CD14-positive monocyte (primary cell): ENCODE results near the gene CDRT4. TPM values are rescaled to one million over a fixed set of nuclear protein-coding genes. Genes with fewer than 3 reads are reported as not detected.
A peak's percentile ranks its signal among the peaks of the same experiment; 100 is the strongest.

Experiments used
- DNase-seq, 3 donors: peaks; one replicate each; pipeline ENCODE4 v3.0.0-alpha.2; 2011 to 2022
- H2AFZ ChIP-seq: 2 replicates; pipeline ENCODE4 v1.6.0; 2012; ENCODE audit warnings: mild to moderate bottlenecking, low read depth, low read length, inconsistent platforms; ENCODE audit not compliant: insufficient read depth, poor library complexity, severe bottlenecking
- H3K27ac ChIP-seq, 2 donors: 1 replicate in 1 of 2; 2 replicates in 1 of 2; pipeline ENCODE4 v1.5.1; 2012 to 2013; ENCODE audit warnings: low read length in 2 of 2, control low read depth in 1 of 2, inconsistent platforms in 1 of 2, low read depth in 1 of 2, mild to moderate bottlenecking in 1 of 2
- H3K27me3 ChIP-seq, 2 donors: one replicate each; pipeline versions ENCODE4 v1.6.0 to v1.6.1; 2011 to 2013; ENCODE audit warnings: low read length in 2 of 2; ENCODE audit not compliant: control insufficient read depth in 2 of 2, insufficient read depth in 2 of 2
- H3K36me3 ChIP-seq, 2 donors: replicated peaks in 1 of 2; 1 replicate in 1 of 2; 2 replicates in 1 of 2; pipeline versions ENCODE4 v1.5.1 to v1.6.1; 2012 to 2013; ENCODE audit warnings: low read length in 2 of 2, control low read depth in 1 of 2, inconsistent platforms in 1 of 2, mild to moderate bottlenecking in 1 of 2; ENCODE audit not compliant: insufficient read depth in 2 of 2, control insufficient read depth in 1 of 2
- H3K4me1 ChIP-seq, 2 donors: 1 replicate in 1 of 2; 2 replicates in 1 of 2; pipeline versions ENCODE4 v1.5.1 to v1.6.1; 2012 to 2013; ENCODE audit warnings: low read length in 2 of 2, control low read depth in 1 of 2, inconsistent platforms in 1 of 2, mild to moderate bottlenecking in 1 of 2, moderate library complexity in 1 of 2; ENCODE audit not compliant: insufficient read depth in 2 of 2, control insufficient read depth in 1 of 2
- H3K4me2 ChIP-seq: replicated peaks from 2 replicates; pipeline ENCODE3; 2012; ENCODE audit warnings: low read length, moderate library complexity, mild to moderate bottlenecking; ENCODE audit not compliant: poor library complexity, severe bottlenecking; ENCODE audit errors: extremely low read depth
- H3K4me3 ChIP-seq, 3 experiments: fragments of 200-600 bp in 1 of 3; sonication (generic) in 1 of 3; replicated peaks in 1 of 3; 1 replicate in 2 of 3; 2 replicates in 1 of 3; pipeline ENCODE4 v1.5.1; 2011 to 2013; ENCODE audit warnings: low read length in 3 of 3, mild to moderate bottlenecking in 3 of 3, control low read depth in 2 of 3, low read depth in 2 of 3, inconsistent platforms in 1 of 3, moderate library complexity in 1 of 3
- H3K79me2 ChIP-seq: 2 replicates; pipeline ENCODE4 v1.6.0; 2012; ENCODE audit warnings: mild to moderate bottlenecking, control low read depth, inconsistent platforms, low read length, moderate library complexity; ENCODE audit not compliant: insufficient read depth
- H3K9ac ChIP-seq: 2 replicates; pipeline ENCODE4 v1.6.0; 2017; ENCODE audit warnings: low read length, mild to moderate bottlenecking; ENCODE audit not compliant: insufficient read depth, poor library complexity, severe bottlenecking
- H3K9me3 ChIP-seq, 2 donors: replicated peaks in 1 of 2; 1 replicate in 1 of 2; 2 replicates in 1 of 2; pipeline versions ENCODE4 v1.5.1 to v1.6.1; 2012 to 2013; ENCODE audit warnings: low read length in 2 of 2, control low read depth in 1 of 2; ENCODE audit not compliant: control insufficient read depth in 1 of 2, insufficient read depth in 1 of 2
- H4K20me1 ChIP-seq: 2 replicates; pipeline ENCODE4 v1.6.0; 2012; ENCODE audit warnings: mild to moderate bottlenecking, low read length, control low read depth, moderate library complexity; ENCODE audit not compliant: insufficient read depth
- H3K27ac Mint-ChIP-seq, 7 donors: one replicate each; pipeline ENCODE4 v1.8.0; 2020; ENCODE audit warnings: mild to moderate bottlenecking in 7 of 7, mixed read lengths in 7 of 7, moderate library complexity in 6 of 7, inconsistent platforms in 2 of 7
- H3K27me3 Mint-ChIP-seq, 3 donors: one replicate each; pipeline ENCODE4 v1.8.0; 2021 to 2022; ENCODE audit warnings: low read depth in 3 of 3, mild to moderate bottlenecking in 3 of 3, mixed read lengths in 3 of 3, moderate library complexity in 3 of 3, inconsistent platforms in 1 of 3
- H3K36me3 Mint-ChIP-seq, 2 donors: one replicate each; pipeline ENCODE4 v1.8.0; 2020; ENCODE audit warnings: mixed read lengths in 2 of 2, inconsistent platforms in 1 of 2, mild to moderate bottlenecking in 1 of 2
- H3K4me1 Mint-ChIP-seq: one replicate; pipeline ENCODE4 v1.8.0; 2020; ENCODE audit warnings: mild to moderate bottlenecking, mixed read lengths
- H3K4me3 Mint-ChIP-seq, 2 donors: one replicate each; pipeline ENCODE4 v1.8.0; 2020; ENCODE audit warnings: mild to moderate bottlenecking in 2 of 2, mixed read lengths in 2 of 2, moderate library complexity in 1 of 2
- H3K9me3 Mint-ChIP-seq, 7 donors: one replicate each; pipeline ENCODE4 v1.8.0; 2020 to 2022; ENCODE audit warnings: mixed read lengths in 7 of 7, mild to moderate bottlenecking in 6 of 7, moderate library complexity in 6 of 7, inconsistent platforms in 2 of 7
- WGBS: methylation state at CpG from one replicate; pipeline ENCODE4 v1.1.5; 2013; ENCODE audit warnings: missing lambda C conversion rate; ENCODE audit not compliant: insufficient coverage; 5-methylcytosine and 5-hydroxymethylcytosine counted together
- intact Hi-C, 2 donors: fragments of 100-400 bp; cut with micrococcal nuclease; formaldehyde crosslinking; loops; one replicate each; pipeline versions ENCODE4 v1.15.0 to v1.15.1; 2023
- polyA plus RNA-seq, 3 donors: library from polyadenylated mRNA; depleted of rRNA in 1 of 3; unstranded in 2 of 3; stranded (reverse) in 1 of 3; fragments of 300-500 nt in 2 of 3; fragments of >200 nt in 1 of 3; fragmentation: Illumina TruSeq in 2 of 3; gene quantifications; 1 replicate in 2 of 3; 2 replicates in 1 of 3; pipeline ENCODE4 v1.2.3, GENCODE V29; 2012 to 2021
- TF ChIP-seq, protein P1 (sequence below): fragments of 200-600 bp; IDR thresholded peaks from one replicate; pipeline ENCODE4 v1.8.0; 2022; ENCODE audit warnings: antibody characterized with exemption, mild to moderate bottlenecking

Gene CDRT4
- polyA plus RNA-seq, 3 donors, result 0.34 to 0.71 TPM; not detected in 1

- intact Hi-C loops, result no loop called here
Observed at GRCh38 chr17:15422392-15422965, 44.9 kb downstream of the CDRT4 start.

DNA sequence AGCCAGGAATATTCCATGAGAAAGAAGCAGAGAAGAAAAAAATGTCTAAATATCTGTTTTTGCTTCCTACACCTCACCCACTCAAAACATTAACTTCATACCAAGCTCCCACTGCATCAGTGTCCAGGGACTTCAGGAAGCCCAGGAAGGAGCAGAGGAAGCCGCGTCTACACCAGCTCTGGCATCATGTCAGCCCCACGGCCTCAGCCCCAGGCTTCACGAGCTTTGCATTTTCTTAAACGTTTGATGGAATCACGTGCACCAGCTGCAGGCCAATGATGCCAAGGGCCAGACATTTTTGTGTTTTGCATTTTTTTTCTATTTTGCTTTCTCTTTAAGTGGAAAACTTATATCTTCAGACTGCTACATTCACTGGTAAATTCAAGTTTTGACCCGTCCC, 48.6 kb downstream of the CDRT4 start:
- Mint-ChIP-seq H3K9me3 (peaks cover 0 to 3% (median 0%) of the 10 kb centered on the region in 7 donors), H3K4me1 (no peaks in the 10 kb centered on the region), H3K27me3 (peaks cover 0 to 6% (median 0%) of the 10 kb centered on the region in 3 donors), H3K4me3 (no peak overlapping the region), H3K27ac (no peak overlapping the region), H3K36me3 (no peaks in the 10 kb centered on the region)
- no peak overlapping the region for H2AFZ ChIP-seq
- no peak for DNase-seq
- no peak overlapping the region for H3K9ac ChIP-seq
- 100% methylated on average over 6 of the region's 7 CpGs for WGBS
- H3K4me3 ChIP-seq, result no peak overlapping the region
- no peaks in the 10 kb centered on the region for H3K4me1 ChIP-seq
- no peak overlapping the region for H3K27ac ChIP-seq
- H3K9me3 ChIP-seq, result no peaks in the 10 kb centered on the region
- TF ChIP-seq, protein P1, sequence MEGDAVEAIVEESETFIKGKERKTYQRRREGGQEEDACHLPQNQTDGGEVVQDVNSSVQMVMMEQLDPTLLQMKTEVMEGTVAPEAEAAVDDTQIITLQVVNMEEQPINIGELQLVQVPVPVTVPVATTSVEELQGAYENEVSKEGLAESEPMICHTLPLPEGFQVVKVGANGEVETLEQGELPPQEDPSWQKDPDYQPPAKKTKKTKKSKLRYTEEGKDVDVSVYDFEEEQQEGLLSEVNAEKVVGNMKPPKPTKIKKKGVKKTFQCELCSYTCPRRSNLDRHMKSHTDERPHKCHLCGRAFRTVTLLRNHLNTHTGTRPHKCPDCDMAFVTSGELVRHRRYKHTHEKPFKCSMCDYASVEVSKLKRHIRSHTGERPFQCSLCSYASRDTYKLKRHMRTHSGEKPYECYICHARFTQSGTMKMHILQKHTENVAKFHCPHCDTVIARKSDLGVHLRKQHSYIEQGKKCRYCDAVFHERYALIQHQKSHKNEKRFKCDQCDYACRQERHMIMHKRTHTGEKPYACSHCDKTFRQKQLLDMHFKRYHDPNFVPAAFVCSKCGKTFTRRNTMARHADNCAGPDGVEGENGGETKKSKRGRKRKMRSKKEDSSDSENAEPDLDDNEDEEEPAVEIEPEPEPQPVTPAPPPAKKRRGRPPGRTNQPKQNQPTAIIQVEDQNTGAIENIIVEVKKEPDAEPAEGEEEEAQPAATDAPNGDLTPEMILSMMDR, result no peak
- H3K79me2 ChIP-seq, result no peaks in the 10 kb centered on the region
- no peak overlapping the region for H3K4me2 ChIP-seq
- H4K20me1 ChIP-seq, result no peaks in the 10 kb centered on the region
- no peaks in the 10 kb centered on the region for H3K27me3 ChIP-seq
- no peaks in the 10 kb centered on the region for H3K36me3 ChIP-seq
- intact Hi-C loops, result no loop called here

More at GRCh38 chr17:15422392-15422965, 44.9 kb downstream of the CDRT4 start:
- no peak for DNase-seq
- Histone ChIP-seq H3K27me3 (no peaks in the 10 kb centered on the region), H3K27ac (no peak overlapping the region), H4K20me1 (no peaks in the 10 kb centered on the region), H3K4me3 (no peak overlapping the region), H3K9me3 (no peaks in the 10 kb centered on the region), H3K4me2 (no peak overlapping the region), H2AFZ (no peak overlapping the region), H3K4me1 (no peaks in the 10 kb centered on the region), H3K79me2 (no peaks in the 10 kb centered on the region), H3K36me3 (no peaks in the 10 kb centered on the region), H3K9ac (no peak overlapping the region)
- Mint-ChIP-seq H3K27me3 (peaks cover 0 to 3% (median 1%) of the 10 kb centered on the region in 3 donors), H3K27ac (peak overlapping the region in 1 of 7 donors; percentile 11), H3K36me3 (no peaks in the 10 kb centered on the region), H3K9me3 (peaks cover 0 to 6% (median 0%) of the 10 kb centered on the region in 7 donors), H3K4me1 (no peaks in the 10 kb centered on the region), H3K4me3 (no peak overlapping the region)
- TF ChIP-seq, protein P1, result no peak
- WGBS, result 82% methylated on average over 7 of the region's 11 CpGs
